ENCODE results near the gene RGN.
"Not testable (repeated sequence)": the region's sequence is repeated elsewhere in the genome, so short reads cannot be mapped to it uniquely, and the experiment has no call there.

RGN gene

DNA sequence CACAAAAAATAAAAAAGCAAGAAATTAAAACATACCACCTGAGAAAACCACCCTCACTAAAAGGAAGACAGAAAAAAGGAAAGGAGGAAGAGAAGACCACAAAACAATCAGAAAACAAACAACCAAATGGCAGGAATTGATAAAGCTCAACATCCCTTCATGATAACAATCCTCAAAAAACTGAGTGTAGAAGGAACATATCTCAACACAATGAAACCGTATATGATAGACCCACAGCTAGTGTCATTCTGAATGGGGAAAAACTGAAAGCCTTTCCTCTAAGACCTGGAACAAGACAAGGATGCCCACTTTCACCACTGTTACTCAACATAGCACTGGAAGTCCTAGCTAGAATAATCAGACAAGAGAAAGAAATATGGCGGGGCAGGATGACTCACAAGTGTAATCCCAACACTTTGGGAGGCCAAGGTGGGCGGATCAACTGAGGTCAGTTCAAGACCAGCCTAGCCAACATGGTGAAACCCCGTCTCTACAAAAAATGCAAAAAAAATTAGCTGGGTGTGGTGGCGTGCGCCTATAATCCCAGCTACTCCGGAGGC lies 38.4 kb downstream of the RGN start:
- not testable (repeated sequence) for DNase-seq (ENCODE audit: low read depth in 2 of 2)

DNA sequence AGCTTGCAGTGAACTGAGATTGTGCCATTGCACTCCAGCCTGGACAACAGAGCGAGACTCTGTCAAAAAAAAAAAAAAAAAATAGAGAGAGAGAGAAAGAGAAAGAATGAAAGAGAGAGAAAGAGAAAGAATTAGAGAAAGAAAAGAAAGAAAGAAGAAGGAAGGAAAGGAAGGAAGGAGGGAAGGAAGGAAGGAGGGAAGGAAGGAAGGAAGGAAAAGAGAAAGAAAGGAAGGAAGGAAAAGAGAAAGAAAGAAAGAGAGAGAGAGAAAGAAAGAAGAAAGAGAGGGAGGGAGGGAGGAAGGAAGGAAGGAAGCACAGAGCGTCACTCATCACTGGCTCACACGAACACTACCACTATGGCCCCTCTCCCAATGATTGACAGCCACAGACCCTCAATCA lies 46.2 kb downstream of the RGN start:
- DNase-seq (ENCODE audit: low read depth in 2 of 2) = not testable (repeated sequence)

DNA sequence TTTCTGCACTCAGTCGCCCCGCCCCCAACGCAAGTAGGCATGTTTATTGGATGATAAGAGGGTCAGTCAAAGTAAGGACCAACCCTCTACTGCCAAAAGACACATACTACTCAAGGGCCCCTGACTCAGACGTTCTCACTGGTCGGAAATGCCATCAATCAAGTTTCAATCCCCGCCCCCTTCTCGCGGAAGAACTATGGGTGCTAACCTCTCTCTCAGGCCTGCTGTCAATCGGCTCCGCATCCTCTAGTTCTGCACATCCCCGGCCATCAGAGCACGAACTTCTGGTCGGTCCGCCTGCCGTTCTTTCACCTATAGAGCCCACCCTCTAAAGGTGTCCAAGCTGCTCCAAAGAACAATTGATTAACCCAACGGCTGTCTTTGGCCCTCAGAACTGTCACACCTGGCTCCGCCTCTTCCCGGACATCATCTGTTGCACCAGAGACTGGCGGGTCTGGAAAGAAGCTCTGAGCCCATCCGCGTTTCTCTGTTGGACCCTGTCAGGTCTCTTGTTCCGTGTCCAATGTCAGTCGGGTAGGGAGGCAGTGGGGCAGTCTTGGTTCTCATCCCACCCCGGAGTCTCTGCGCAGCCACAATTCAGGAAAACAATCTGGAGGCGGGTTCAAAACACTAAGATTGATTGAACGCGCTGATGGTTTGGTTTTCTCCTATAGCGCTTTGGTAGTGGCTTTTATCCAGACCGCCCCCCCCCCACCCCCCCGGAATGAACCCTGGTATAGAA lies 51.1 kb downstream of the RGN start:
- DNase-seq (ENCODE audit: low read depth in 2 of 2) = peak; percentile 67 to 78

DNA sequence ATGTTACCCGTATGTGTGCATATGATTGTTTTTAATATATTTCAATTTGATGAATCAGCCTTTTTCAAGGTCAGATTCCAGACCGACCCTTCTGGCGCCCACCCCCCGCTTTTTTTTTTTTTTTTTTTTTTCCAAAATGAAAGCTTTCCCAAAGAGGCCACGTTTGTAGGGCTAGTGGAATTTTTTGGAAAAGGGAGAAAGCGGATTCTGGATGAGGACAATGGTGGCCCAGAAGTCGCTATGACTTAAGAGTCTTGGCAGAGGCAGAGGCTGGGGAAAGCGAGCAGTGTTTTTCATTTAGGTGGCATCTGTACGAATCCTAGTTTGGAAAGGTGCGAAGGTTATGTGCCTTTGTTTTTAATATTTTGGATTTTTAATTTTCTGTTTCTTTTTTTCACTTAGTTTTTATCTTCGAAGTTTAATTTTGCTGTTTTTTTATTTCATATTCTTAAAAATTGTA lies 51.7 kb downstream of the RGN start:
- DNase-seq (ENCODE audit: low read depth in 2 of 2) = no peak

- no peak for DNase-seq (ENCODE audit: low read depth in 2 of 2)
Measured at GRCh38 chrX:47133493-47133892, 55.2 kb downstream of the RGN start.

- DNase-seq (ENCODE audit: low read depth in 2 of 2) = not testable (repeated sequence)
Measured at GRCh38 chrX:47135650-47136049, 57.4 kb downstream of the RGN start.

GRCh38 chrX:47138171-47138570 lies 59.9 kb downstream of the RGN start:
- no peak for DNase-seq (ENCODE audit: low read depth in 2 of 2)

Data from stimulated activated CD8-positive, alpha-beta memory T cell treated with anti-CD3 and anti-CD28 coated beads, Interleukin-7, amount 100 ng/mL, for 1 hour (primary cell).